Psoas muscle (tissue), 8 donors: Measurements from ENCODE around the gene ISOC2. TPM values are rescaled to one million over a fixed set of nuclear protein-coding genes. Genes with fewer than 3 reads are reported as not detected.
A peak's percentile ranks its signal among the peaks of the same experiment; 100 is the strongest.

ENCODE experiments used
- ATAC-seq, 4 donors: fragments of 200-7000 bp; cut with Tn5 transposase; one replicate each; pipeline ENCODE4 v1.9.1; 2020; ENCODE audit warnings: moderate library complexity in 3 of 4, mild to moderate bottlenecking in 2 of 4
- DNase-seq, 2 donors: peaks; one replicate each; pipeline ENCODE4 v3.0.0-alpha.2; 2020
- H3K27ac ChIP-seq: fragments of 200-600 bp; one replicate; pipeline ENCODE4 v1.8.0; 2022
- H3K27me3 ChIP-seq, 3 donors: fragments of 200-600 bp in 1 of 3; one replicate each; pipeline versions ENCODE4 v1.6.1 to v1.8.0; 2013 to 2022; ENCODE audit warnings: low read length in 2 of 3, mild to moderate bottlenecking in 2 of 3, moderate library complexity in 1 of 3; ENCODE audit not compliant: insufficient read depth in 3 of 3
- H3K36me3 ChIP-seq, 2 donors: fragments of 200-600 bp in 1 of 2; one replicate each; pipeline versions ENCODE4 v1.6.1 to v1.8.0; 2013 to 2022; ENCODE audit warnings: low read depth in 1 of 2, mild to moderate bottlenecking in 1 of 2, moderate library complexity in 1 of 2; ENCODE audit not compliant: insufficient read depth in 1 of 2
- H3K4me1 ChIP-seq: fragments of 200-600 bp; one replicate; pipeline ENCODE4 v1.8.0; 2022
- H3K4me3 ChIP-seq: fragments of 200-600 bp; one replicate; pipeline ENCODE4 v1.8.0; 2022; ENCODE audit warnings: mild to moderate bottlenecking
- H3K9me3 ChIP-seq: fragments of 200-600 bp; one replicate; pipeline ENCODE4 v1.8.0; 2022
- CTCF ChIP-seq: fragments of 200-600 bp; IDR thresholded peaks from one replicate; pipeline ENCODE4 v1.8.0; 2022; ENCODE audit warnings: antibody characterized with exemption
- WGBS, 3 donors: extraction: QIAGEN DNeasy Blood & Tissue Kit; methylation state at CpG; one replicate each; pipeline versions ENCODE4 v1.1.6 to v1.1.7; 2013; 5-methylcytosine and 5-hydroxymethylcytosine counted together
- intact Hi-C, 2 donors: fragments of 100-400 bp; cut with DNase I; formaldehyde crosslinking; loops; one replicate each; pipeline versions ENCODE4 v1.11.0 to v1.14.2; 2022
- polyA plus RNA-seq, 3 donors: library from polyadenylated mRNA; stranded (reverse); fragments of 200-250 nt; gene quantifications; one replicate each; pipeline ENCODE4 v1.2.3, GENCODE V29; 2013
- total RNA-seq, 4 donors: library from RNA; stranded (reverse); fragmentation: NEBNext Ultra II Directional in 2 of 4; extraction: Animal tissue kit (Norgen Biotek cat#: 25700) in 2 of 4; gene quantifications; one replicate each; pipeline versions ENCODE4 v1.2.1 to v1.2.4, GENCODE V29; 2021 to 2023
- donor health status: healthy with polysubstance abuse.
- donor health status: DM: no; HTN: no; CAD: no; lungs with moderate emphysema.
- donor health status: Bipolar disorder and iron deficiency.
- donor health status: healthy.
- donor health status: DM: yes; HTN: yes; CAD: no.
- donor health status: DM: no; HTN: no; CAD: no.
- donor health status: DM: no; HTN: no; CAD: no.
- donor health status: DM: yes; HTN: yes; CAD: no.

ISOC2 gene
- total and polyA plus RNA-seq, 7 donors, result 32.0 to 177 (median 78.0) TPM

GRCh38 chr19:55503502-55504251 is 42.2 kb upstream of the ISOC2 start:
- Histone ChIP-seq H3K36me3 (peaks cover 0 to 3% of the 10 kb centered on the region in 2 donors), H3K4me1 (no peaks in the 10 kb centered on the region), H3K4me3 (peak overlapping the region; percentile 52), H3K9me3 (no peaks in the 10 kb centered on the region), H3K27me3 (peaks cover 0 to 24% (median 3%) of the 10 kb centered on the region in 3 donors), H3K27ac (no peak overlapping the region)
- WGBS, 3 donors, result 8 to 11% (median 10%) methylated on average over 63 to 64 of the region's 64 CpGs
- intact Hi-C loops, result loop anchor here (5.0 to 10.0 kb wide), 3 partner anchors 36 to 361 kb away; partner anchors contain the start of gene TNNT1 (in 1 of the 2)
- DNase-seq (peak; percentile 93 to 97), ATAC-seq (peak; percentile 93 to 98 (median 95))
- TF ChIP-seq CTCF, result peak; percentile 91

- H3K36me3 ChIP-seq, result peaks cover 0 to 3% of the 10 kb centered on the region in 2 donors
- intact Hi-C loops, result loop anchor here (5.0 to 10.0 kb wide), 3 partner anchors 36 to 361 kb away; partner anchors contain the start of gene TNNT1 (in 1 of the 2)
- DNase-seq, result no peak
- no peak overlapping the region for H3K27ac ChIP-seq
- ATAC-seq, result no peak
- no peak overlapping the region for H3K4me3 ChIP-seq
- no peaks in the 10 kb centered on the region for H3K9me3 ChIP-seq
- H3K27me3 ChIP-seq, result peaks cover 0 to 24% (median 3%) of the 10 kb centered on the region in 3 donors
- no peak for TF ChIP-seq CTCF
- 80 to 90% (median 84%) methylated on average over 17 of the region's 17 CpGs for WGBS, 3 donors
- H3K4me1 ChIP-seq, result no peaks in the 10 kb centered on the region
Observed at GRCh38 chr19:55503157-55503501, 41.7 kb upstream of the ISOC2 start.

GRCh38 chr19:55502197-55502952 is 40.9 kb upstream of the ISOC2 start:
- H3K9me3 ChIP-seq, result no peaks in the 10 kb centered on the region
- WGBS, 3 donors, result 91 to 97% (median 96%) methylated on average over 9 of the region's 9 CpGs
- no peak for DNase-seq
- H3K27ac ChIP-seq, result no peak overlapping the region
- no peak overlapping the region for H3K4me3 ChIP-seq
- no peak for TF ChIP-seq CTCF
- no peaks in the 10 kb centered on the region for H3K4me1 ChIP-seq
- peaks cover 0 to 24% (median 3%) of the 10 kb centered on the region in 3 donors for H3K27me3 ChIP-seq
- intact Hi-C loops, result loop anchor here (5.0 to 10.0 kb wide), 3 partner anchors 35 to 360 kb away; partner anchors contain the start of gene TNNT1 (in 1 of the 2)
- no peak for ATAC-seq
- peaks cover 0 to 3% of the 10 kb centered on the region in 2 donors for H3K36me3 ChIP-seq

- no peak for ATAC-seq
- WGBS, 3 donors, result 94 to 96% (median 95%) methylated on average over 25 to 26 of the region's 26 CpGs
- intact Hi-C loops, result loop anchor here (5.0 to 10.0 kb wide), 3 partner anchors 33 to 358 kb away; partner anchors contain the start of gene TNNT1 (in 1 of the 2)
- no peak overlapping the region for H3K4me3 ChIP-seq
- H3K36me3 ChIP-seq, result peaks cover 0 to 3% of the 10 kb centered on the region in 2 donors
- peaks cover 0 to 17% (median 1%) of the 10 kb centered on the region in 3 donors for H3K27me3 ChIP-seq
- no peak for TF ChIP-seq CTCF
- H3K4me1 ChIP-seq, result no peaks in the 10 kb centered on the region
- no peak for DNase-seq
- no peaks in the 10 kb centered on the region for H3K9me3 ChIP-seq
- no peak overlapping the region for H3K27ac ChIP-seq
Observed at GRCh38 chr19:55500368-55500952, 39.0 kb upstream of the ISOC2 start.
